NCI-H2227 (cell line): Measurements from ENCODE around the gene RAPGEF5.

Experiments used
- DNase-seq: peaks from one replicate; lab custom pipeline; 2025; ENCODE audit not compliant: unreplicated experiment; lab: John Stamatoyannopoulos, UW

RAPGEF5 gene

GRCh38 chr7:22317632-22318031 lies 39.3 kb downstream of the RAPGEF5 start:
- DNase-seq = no peak

GRCh38 chr7:22316914-22317313 lies 40.0 kb downstream of the RAPGEF5 start:
- no peak for DNase-seq

DNA sequence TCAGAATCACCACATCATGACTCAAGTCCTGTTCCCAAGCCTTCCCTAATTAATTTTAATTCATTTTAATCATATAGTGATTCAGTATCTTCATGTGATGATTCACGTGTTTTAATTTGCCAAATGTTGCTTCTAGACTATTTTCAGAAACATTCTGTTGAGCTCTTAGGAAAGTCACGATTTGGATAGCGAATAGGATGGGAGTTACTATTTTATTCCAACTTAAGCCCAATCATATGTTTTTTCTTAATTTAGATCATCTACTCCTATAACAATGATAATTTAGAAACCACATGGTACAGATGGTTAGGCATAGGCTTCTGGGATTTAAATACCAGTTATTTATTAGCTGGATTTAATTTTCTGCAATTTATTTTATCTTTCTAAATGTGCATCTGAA lies 49.1 kb downstream of the RAPGEF5 start:
- no peak for DNase-seq

- DNase-seq = no peak
Observed at GRCh38 chr7:22305706-22306105, 51.2 kb downstream of the RAPGEF5 start.

DNA sequence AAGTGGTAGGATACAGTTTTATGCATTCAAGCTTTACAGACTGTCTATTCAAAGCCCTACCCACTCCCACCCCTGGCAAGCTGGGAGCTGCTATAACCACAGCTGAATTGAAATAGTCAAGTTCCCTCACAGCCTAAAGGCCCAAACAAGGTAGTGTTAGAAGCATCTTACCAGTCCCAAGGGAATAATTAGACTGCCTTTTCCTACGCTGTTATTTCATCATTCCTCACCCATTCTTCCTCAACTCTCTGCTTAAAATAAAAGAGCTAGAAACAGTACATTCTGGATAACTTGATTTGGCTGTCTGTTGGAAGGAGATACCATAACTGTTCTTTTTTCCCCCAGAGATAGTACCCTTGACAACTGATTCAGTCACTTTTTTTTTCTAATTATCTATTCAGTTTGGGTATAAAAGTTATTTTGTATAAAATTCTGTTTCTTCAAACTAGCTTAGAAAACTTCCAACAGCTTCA lies 54.0 kb downstream of the RAPGEF5 start:
- DNase-seq = no peak

DNA sequence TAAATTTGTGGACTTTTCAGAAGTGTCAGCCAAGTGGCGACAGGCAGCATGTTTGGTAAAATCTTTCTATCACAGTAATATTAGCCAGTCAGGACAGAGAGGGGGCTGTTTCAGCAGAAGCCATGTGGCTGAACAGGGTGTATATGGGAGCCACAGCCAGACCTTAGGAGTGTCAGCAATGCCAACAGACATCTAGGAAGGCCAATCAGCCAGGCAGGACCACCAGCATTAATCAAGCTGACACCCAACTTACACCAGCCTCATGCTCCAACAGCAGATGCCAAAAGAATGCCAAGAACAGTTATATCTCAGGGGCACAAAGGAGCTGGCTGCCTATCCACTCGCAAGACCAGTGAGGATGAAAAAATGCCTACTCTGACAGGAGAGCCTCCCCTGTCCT lies 54.8 kb downstream of the RAPGEF5 start:
- no peak for DNase-seq

DNA sequence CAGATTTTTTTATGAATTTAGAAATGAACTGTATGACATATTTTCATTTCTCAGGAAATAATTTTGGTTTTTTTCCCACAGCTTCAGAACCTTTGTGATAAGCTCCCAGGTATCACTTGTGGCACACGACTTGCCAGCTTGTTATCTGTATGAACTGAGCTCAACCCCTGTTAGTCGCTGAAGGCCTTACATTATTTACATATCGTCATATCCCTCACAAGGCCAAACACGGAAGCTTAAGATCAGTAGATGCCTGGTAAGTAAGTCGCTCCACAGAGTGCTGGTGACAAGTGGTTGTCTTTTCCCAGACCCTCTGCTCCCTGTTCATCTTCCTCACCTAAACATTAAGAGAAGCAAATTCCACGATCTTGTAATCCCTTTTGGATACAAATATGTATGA lies 55.2 kb downstream of the RAPGEF5 start:
- no peak for DNase-seq

DNA sequence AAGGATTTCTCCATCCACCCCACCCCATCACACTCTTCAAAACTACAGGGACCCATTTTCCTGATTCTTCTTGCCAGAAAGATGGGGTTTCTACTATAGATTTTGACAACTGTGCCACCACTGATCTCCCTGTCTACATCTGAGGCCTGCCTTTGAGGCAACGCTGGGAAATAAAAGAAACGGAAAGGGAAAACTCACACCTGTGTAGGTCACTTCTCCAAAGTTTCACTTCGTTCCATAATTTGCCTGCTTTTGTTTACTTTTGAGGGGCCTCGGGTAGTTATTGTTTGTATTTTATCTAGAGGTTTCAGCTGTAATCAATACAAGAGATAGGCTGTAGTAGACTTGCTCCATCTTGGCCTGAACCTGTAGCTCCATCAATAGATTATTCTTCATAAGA lies 56.1 kb downstream of the RAPGEF5 start:
- no peak for DNase-seq

DNA sequence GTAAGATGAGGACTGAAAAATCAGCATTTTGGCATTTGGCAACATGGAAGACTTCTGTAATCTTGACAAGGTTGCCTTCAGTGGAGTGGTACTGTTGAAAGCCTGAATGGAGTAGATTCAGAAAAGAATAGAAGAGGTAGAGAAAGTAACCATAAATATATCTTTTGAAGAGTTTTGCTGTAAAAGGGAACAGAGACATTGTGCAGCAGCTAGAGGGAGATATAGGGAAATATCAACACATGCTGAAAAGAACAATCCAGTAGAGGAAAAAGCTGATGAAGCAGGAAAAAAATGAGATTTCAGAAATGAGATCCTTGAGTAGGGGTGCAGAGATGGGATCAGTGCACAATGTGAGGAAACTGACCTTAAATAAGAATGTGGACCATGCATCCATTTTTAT lies 60.0 kb downstream of the RAPGEF5 start:
- no peak for DNase-seq

- no peak for DNase-seq
Observed at GRCh38 chr7:22296265-22296566, 60.7 kb downstream of the RAPGEF5 start.

- DNase-seq = no peak
Observed at GRCh38 chr7:22295402-22296264, 61.3 kb downstream of the RAPGEF5 start.

DNA sequence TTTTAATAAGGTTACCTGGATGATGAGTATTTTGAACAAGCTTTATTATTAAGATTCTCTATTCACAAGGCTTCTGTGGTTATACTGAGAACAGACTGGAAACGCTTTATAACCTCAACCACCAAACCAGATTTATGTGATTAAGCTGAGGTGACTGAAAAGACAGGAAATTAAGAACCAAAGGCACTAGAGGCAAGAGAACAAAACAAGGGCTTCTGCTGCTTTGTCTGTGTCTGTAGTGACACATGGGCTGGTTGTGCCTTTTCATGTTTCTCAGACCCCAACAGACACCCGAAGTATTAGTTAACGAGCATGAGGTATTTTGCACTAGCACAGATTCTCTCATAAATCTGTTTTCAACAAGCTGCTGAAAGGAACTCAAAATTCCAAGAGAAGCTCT lies 64.4 kb downstream of the RAPGEF5 start:
- DNase-seq = no peak

- DNase-seq = no peak
Observed at GRCh38 chr7:22291977-22292376, 65.0 kb downstream of the RAPGEF5 start.

GRCh38 chr7:22288202-22288601 lies 68.8 kb downstream of the RAPGEF5 start:
- DNase-seq = no peak

- DNase-seq = no peak
Observed at GRCh38 chr7:22287412-22287811, 69.5 kb downstream of the RAPGEF5 start.

- no peak for DNase-seq
Observed at GRCh38 chr7:22286436-22286835, 70.5 kb downstream of the RAPGEF5 start.

GRCh38 chr7:22281481-22281880 lies 75.5 kb downstream of the RAPGEF5 start:
- no peak for DNase-seq

DNA sequence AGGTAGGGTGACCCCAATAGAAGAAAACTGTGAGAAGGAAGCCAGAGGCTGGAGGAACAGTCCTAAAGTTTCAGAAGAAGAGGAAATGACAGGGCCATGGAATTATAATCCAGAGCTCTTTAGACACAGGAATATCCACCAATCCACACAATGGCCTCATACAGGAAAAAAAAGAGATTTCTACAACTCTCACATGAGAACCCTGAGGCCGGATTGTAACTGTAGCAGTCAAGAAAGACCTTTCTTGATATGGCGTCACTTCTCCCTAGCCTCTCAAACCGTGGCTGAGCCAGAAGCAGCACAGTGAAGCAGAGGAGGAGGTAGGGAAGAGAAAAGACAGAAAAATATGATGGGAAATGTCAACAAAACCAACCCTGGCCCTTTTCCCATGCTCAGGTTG lies 76.9 kb downstream of the RAPGEF5 start:
- no peak for DNase-seq

- DNase-seq = no peak
Observed at GRCh38 chr7:22278660-22279059, 78.3 kb downstream of the RAPGEF5 start.

GRCh38 chr7:22277375-22277774 lies 79.6 kb downstream of the RAPGEF5 start:
- no peak for DNase-seq

DNA sequence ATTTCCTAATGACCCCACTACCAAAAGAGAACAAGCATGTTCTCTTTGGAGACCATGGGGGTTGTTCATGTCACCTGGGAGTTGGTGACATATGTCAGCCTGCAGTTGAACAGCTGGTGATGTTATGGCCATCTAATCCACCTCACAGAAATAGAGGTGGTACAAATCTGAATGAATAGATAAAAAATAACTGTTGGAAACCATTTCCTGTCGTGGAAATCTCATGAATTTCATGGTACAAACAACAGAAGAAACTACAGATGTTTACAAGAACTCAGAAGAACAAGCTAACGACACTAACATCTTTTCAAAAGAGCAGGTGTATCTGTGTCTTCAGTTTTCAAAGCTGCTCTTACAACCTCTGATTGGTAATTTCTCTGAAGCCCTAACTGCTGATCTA lies 81.3 kb downstream of the RAPGEF5 start:
- DNase-seq = no peak

DNA sequence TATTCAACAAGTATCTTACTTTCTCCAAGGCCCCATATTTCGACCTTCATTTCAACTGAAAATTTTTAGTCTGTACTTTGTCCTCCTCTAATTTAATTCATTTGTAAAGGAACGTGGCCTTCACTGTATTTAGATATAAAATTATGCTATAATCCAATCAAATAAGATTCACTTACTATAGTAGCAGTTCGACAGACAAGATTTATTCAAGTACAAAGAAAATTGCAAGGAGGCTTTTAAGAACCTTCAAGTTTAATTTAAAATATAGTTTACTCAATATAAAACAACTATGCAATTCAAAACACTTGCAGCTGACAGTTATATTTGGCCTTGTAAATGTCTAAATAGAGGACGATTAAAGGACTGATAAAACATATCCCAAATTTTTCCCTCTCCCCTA lies 85.6 kb downstream of the RAPGEF5 start:
- DNase-seq = no peak

GRCh38 chr7:22270371-22270770 lies 86.6 kb downstream of the RAPGEF5 start:
- DNase-seq = no peak
